Measurements from ENCODE around the gene FHIT. TPM values are rescaled to one million over a fixed set of nuclear protein-coding genes. Genes with fewer than 3 reads are reported as not detected.

The FHIT gene
- total RNA-seq, 1 donor from 2014 or later = 20.2 TPM

- Mint-ChIP-seq H3K4me1 (ENCODE audit: unreplicated experiment) (peaks cover 26% of the 10 kb centered on the region), H3K36me3 (ENCODE audit: low read depth, unreplicated experiment) (no peaks in the 10 kb centered on the region), H3K27me3 (ENCODE audit: unreplicated experiment) (peaks cover 1% of the 10 kb centered on the region), H3K27ac (ENCODE audit: unreplicated experiment) (no peak overlapping the region), H3K9me3 (ENCODE audit: unreplicated experiment) (no peaks in the 10 kb centered on the region), H3K4me3 (ENCODE audit: unreplicated experiment) (no peak overlapping the region)
- TF ChIP-seq CTCF (IDR thresholded peaks at IDR 0.05; ENCODE audit: unreplicated experiment) = peak; percentile 52
- no peak for DNase-seq (ENCODE audit: low spot score)
Observed at GRCh38 chr3:60323180-60323579, 928.1 kb downstream of the FHIT start.

GRCh38 chr3:60322298-60322856 lies 928.9 kb downstream of the FHIT start:
- H3K9me3 Mint-ChIP-seq (ENCODE audit: unreplicated experiment) = no peaks in the 10 kb centered on the region
- no peak overlapping the region for H3K4me3 Mint-ChIP-seq (ENCODE audit: unreplicated experiment)
- no peak for DNase-seq (ENCODE audit: low spot score)
- H3K36me3 Mint-ChIP-seq (ENCODE audit: low read depth, unreplicated experiment) = no peaks in the 10 kb centered on the region
- peaks cover 1% of the 10 kb centered on the region for H3K27me3 Mint-ChIP-seq (ENCODE audit: unreplicated experiment)
- no peak for TF ChIP-seq CTCF (IDR thresholded peaks at IDR 0.05; ENCODE audit: unreplicated experiment)
- no peak overlapping the region for H3K27ac Mint-ChIP-seq (ENCODE audit: unreplicated experiment)
- peaks cover 26% of the 10 kb centered on the region for H3K4me1 Mint-ChIP-seq (ENCODE audit: unreplicated experiment)

DNA sequence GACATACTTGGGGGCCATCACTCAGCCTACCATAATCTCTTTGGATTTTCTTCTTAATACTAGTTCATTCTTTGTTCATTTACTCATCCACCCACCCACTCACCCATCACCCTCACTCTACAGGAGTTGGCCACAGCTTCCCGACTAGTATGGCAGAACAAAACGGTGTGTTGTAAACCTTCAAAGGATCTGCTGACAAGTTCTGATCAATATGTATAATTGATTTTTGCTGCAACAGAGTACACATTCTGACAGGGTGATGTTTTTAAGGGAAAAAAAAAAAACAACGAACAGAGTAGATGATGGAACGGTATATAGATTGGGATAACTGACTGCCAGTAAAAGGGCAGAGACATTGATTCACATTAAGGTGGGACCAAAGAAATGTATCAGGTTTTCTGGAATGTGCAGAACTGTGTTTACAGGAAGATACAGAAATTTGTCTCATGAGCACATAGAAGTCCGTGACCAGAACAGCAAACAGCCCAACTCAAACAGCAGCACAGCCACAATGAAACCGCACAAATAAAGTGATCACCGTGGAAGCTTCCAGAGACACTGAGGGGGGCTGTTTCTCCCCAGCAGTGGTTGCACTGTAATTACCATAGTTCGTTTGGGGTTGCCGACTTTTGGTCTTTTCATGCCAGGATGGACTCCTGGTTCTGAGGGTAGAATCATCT lies 931.9 kb downstream of the FHIT start:
- H3K4me3 Mint-ChIP-seq (ENCODE audit: unreplicated experiment) = no peak overlapping the region

GRCh38 chr3:60316121-60316797 lies 935.0 kb downstream of the FHIT start:
- TF ChIP-seq CTCF (IDR thresholded peaks at IDR 0.05; ENCODE audit: unreplicated experiment) = no peak
- H3K4me1 Mint-ChIP-seq (ENCODE audit: unreplicated experiment) = peaks cover 13% of the 10 kb centered on the region
- no peak overlapping the region for H3K27ac Mint-ChIP-seq (ENCODE audit: unreplicated experiment)
- no peak for DNase-seq (ENCODE audit: low spot score)
- H3K27me3 Mint-ChIP-seq (ENCODE audit: unreplicated experiment) = no peaks in the 10 kb centered on the region
- H3K9me3 Mint-ChIP-seq (ENCODE audit: unreplicated experiment) = no peaks in the 10 kb centered on the region
- H3K36me3 Mint-ChIP-seq (ENCODE audit: low read depth, unreplicated experiment) = no peaks in the 10 kb centered on the region
- H3K4me3 Mint-ChIP-seq (ENCODE audit: unreplicated experiment) = no peak overlapping the region

More for the DNA sequence above, 931.9 kb downstream of the FHIT start:
- no peak for TF ChIP-seq CTCF (IDR thresholded peaks at IDR 0.05; ENCODE audit: unreplicated experiment)
- no peaks in the 10 kb centered on the region for H3K27me3 Mint-ChIP-seq (ENCODE audit: unreplicated experiment)
- no peaks in the 10 kb centered on the region for H3K36me3 Mint-ChIP-seq (ENCODE audit: low read depth, unreplicated experiment)
- H3K9me3 Mint-ChIP-seq (ENCODE audit: unreplicated experiment) = no peaks in the 10 kb centered on the region
- H3K4me1 Mint-ChIP-seq (ENCODE audit: unreplicated experiment) = peaks cover 13% of the 10 kb centered on the region
- no peak for DNase-seq (ENCODE audit: low spot score)
- no peak overlapping the region for H3K27ac Mint-ChIP-seq (ENCODE audit: unreplicated experiment)

- Mint-ChIP-seq H3K4me3 (ENCODE audit: unreplicated experiment) (no peak overlapping the region), H3K36me3 (ENCODE audit: low read depth, unreplicated experiment) (no peaks in the 10 kb centered on the region), H3K27me3 (ENCODE audit: unreplicated experiment) (no peaks in the 10 kb centered on the region), H3K9me3 (ENCODE audit: unreplicated experiment) (no peaks in the 10 kb centered on the region), H3K27ac (ENCODE audit: unreplicated experiment) (no peak overlapping the region), H3K4me1 (ENCODE audit: unreplicated experiment) (peaks cover 3% of the 10 kb centered on the region)
- TF ChIP-seq CTCF (IDR thresholded peaks at IDR 0.05; ENCODE audit: unreplicated experiment) = no peak
- DNase-seq (ENCODE audit: low spot score) = no peak
Observed at GRCh38 chr3:60313951-60314461, 937.2 kb downstream of the FHIT start.
